Inflammatory macrophage (primary cell): ENCODE results near the gene ACTN4.

ENCODE experiments used
- DNase-seq, 2 donors: peaks; one replicate each; pipeline ENCODE4 v3.0.0-alpha.2; 2020 to 2022

Gene ACTN4

DNA sequence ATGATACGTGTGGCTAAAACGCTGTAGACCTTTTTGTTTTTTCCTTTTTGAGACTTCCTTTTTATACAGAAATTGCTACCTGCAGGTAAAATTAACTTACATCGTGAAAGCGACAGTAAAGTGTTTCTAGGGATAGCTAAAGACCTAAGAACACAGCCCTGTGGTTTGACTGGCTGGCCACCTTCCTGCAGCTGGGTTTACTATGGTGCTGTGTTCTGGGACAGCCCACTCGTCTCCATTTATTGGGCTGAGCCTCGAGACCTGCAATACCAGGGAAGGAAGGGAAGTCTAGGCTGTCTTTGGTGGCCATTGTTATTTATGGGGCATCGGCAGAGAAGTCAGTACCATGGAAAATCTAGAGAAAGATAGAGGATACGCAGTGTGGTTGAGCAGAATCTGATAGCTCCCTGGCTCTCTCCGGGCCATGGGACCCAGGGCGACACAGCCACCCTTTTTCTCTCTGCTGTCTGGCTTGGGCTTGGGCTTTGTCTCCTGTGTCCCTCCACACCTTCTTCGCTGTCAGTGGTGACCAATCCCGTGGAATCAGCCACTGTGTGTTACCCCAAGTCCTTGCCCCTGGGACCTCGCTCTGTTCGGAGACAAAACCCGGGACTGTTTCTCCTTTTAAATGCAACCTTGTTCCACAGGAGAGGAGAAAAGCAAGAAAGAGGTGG is 30.9 kb downstream of the ACTN4 start:
- DNase-seq, result no peak

DNA sequence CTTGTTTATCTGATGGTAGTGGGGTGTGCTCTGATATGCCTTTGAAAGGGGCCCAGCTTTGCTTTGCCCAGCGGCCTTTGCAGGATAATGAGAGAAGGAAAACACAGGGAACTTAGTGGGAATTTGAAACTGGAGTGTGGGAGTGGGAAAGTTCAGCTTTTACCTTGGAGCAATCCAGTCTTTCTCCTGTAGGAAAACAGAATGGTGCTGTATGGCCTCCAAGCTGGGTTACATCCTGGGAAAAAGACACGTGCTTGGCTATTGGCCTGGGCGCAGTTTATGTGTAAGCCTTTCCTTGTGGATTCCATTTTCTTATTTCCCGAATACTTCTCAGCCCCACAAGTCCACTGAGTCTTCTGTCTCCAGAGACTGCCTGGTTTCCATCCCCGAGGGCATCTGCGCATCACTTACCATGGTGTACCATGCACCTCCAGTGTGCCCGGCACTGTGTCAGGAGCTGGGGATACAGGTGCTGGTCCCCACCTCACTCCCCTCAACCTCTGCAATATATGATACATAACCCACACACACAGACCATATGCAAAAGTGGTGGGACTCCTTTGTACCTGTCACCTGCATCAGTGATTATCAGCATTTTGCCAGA is 31.5 kb downstream of the ACTN4 start:
- DNase-seq, result no peak

DNA sequence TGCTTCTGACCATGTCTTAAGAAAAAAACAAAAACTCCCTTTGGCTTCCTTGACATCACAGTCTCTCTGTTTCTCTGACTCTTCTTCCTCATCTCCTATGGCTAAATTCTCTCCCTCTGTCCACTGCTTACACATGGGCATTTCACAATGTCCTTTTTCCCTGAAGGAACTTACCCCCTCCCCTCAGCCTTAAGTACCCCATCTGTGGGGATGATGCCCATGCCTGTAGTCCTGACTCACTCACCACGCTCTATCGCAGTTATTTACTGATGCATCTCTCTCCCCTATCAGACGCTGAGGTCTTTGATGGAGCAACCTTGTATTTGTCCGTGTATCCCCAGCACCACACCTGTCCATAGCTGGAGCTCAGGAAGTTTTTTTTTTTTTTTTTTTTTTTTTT is 32.4 kb downstream of the ACTN4 start:
- peak in 1 of 2 donors; percentile 10 for DNase-seq

DNA sequence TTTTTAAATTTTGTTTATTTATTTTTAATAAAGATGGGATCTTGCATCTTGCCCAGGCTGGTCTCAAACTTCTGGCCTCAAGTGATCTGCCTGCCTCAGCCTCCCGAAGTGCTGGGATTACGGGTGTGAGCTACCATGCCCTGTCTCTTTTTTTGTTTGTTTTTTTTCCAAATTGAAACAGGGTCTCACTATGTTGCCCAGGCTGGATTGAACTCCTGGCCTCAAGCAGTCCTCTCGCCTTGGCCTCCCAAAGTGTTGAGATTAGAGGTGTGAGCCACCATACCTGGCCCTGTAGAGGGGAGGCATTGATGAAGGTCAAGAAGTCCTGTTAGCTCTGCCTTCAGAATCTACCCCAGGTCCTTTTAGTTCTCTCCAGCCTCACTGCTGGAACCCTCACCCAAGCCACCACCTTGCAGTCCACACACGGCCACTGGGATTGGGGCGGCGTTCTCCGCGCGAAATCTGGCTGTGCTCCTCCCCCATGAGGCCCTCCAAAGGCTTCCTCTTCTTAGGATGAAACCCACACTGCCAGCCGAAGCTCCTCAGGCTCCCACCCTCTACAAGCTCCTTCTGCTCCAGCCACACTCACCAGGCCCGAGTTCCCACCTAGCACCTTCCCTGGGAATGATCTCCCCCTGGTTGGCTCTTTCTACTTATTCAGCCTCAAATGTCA is 34.9 kb downstream of the ACTN4 start:
- DNase-seq, result no peak

DNA sequence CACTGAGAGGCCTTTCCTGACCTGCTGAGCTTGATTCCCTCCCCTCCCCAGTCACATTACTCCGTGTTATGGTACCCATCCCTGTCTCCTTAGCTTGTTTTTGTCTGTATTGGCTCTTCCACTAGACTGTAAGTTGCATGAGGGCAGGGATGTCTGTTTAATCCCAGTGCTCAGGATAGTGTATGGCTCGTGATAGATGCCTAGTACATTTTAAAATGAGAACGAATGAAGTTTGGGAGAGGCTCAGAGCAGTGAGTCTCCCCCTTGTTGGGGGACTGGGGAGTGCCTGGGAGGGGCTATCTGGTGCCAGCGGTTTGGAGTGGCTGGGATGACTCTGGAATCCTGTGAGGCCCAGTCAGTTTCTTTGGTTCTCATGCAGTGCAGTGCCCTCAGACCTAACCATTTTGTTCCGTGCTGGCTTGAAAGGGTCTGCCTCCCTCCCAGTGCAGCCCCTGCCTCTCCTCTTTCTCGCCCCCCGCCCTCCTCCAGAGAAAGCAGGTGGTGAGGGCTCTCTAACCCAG is 35.5 kb downstream of the ACTN4 start:
- DNase-seq, result no peak

DNA sequence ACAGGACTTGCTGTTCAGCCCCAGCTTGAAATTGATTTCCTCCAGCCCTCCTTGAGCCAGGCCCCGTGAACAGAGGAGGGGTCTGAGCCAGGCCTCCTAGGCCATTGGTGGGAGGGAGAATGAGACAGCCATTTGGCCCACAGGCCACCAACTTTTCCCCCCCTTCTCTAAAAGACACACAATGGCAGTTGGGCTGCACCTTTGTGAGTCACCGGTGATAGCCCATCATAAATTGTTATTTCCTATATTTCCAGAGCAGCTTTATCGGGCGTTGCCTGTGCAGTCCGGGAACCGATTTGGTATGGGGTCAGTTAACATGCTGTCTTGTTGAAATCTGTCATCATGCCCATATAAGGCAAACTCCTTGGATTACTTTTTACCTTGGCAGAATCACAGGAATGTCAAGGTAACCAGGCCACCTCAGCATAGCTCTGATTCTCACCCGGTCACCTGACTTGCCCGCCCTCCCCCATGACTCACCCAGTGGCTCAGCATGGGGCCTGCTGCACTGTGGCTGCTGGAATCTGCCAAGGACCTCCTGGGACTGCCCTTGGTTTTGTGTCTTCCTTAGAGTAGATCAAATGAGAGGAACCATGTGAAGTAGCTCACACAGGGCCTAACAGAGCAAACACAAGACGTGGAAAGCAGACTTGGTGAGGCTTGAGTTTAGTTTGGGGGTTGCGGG is 36.1 kb downstream of the ACTN4 start:
- DNase-seq, result peak; percentile 50 to 73

DNA sequence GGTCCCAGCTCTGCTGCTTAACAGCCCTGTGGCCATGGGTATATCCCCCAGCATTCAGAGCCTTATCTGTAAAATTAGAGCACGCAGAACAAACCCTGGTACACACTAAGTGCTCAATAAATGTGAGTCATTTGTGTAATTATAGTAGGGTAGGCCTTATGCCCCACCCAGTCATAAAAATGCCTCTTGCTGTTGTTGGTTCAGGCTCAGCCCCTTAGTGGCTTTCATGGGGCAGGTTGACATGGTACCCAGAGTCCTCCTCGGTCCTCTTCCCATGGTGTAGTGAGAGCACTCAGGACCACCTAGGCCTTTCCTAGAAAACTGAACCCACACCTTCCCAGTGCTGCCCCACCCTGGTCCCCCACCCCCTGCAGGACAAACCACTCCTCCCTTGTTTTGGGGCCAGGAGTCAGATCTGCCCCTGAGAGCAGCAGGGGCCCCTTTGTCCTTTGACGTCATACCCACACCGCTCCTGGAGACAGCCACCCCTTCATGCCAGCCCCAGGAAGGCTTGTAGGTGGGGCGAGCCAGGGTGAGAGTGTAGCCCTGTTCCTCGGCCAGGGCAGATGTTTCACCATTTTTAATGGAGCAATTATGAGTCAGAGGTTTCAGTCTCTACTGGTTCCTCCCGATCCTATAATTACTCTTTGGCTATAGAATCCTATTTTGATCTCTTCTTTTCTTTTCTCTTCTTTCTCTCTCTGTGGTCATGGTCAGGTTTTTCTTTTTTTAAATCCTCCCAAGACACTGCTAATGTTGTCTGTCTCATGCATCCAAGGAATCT is 36.8 kb downstream of the ACTN4 start:
- DNase-seq, result peak; percentile 85 to 87

DNA sequence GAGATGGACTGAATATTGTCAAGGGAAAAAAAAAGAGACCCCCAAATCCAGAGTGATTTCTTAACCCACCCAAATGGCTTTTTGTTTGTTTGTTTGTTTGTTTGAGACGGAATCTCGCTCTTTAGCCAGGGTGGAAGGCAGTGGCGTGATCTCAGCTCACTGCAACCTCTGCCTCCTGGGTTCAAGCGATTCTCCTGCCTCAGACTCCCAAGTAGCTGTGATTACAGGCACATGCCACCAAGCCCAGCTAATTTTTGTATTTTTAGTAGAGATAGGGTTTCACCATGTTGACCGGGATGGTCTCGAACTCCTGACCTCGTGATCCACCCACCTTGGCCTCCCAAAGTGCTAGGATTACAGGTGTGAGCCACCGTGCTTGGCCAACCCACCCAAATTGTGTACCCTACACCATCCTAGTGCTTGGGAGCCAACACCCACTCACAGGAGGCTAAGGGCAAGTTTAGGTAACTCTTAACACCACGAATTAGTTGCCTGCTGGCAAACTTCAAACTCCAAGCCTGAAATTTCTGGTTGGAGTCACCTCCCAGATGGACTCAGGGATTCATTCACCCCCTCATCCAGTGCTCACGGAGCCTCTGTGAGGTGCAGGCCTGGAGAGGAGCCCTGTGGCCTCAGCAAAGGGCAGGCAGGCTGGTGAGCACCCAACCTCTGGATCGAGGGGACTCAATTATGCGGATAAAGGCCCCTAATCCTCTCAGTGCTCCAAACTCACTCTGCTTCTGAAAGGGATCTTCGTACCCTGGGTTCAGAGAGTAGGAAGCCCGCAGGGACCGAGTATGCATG is 37.6 kb downstream of the ACTN4 start:
- DNase-seq, result no peak

DNA sequence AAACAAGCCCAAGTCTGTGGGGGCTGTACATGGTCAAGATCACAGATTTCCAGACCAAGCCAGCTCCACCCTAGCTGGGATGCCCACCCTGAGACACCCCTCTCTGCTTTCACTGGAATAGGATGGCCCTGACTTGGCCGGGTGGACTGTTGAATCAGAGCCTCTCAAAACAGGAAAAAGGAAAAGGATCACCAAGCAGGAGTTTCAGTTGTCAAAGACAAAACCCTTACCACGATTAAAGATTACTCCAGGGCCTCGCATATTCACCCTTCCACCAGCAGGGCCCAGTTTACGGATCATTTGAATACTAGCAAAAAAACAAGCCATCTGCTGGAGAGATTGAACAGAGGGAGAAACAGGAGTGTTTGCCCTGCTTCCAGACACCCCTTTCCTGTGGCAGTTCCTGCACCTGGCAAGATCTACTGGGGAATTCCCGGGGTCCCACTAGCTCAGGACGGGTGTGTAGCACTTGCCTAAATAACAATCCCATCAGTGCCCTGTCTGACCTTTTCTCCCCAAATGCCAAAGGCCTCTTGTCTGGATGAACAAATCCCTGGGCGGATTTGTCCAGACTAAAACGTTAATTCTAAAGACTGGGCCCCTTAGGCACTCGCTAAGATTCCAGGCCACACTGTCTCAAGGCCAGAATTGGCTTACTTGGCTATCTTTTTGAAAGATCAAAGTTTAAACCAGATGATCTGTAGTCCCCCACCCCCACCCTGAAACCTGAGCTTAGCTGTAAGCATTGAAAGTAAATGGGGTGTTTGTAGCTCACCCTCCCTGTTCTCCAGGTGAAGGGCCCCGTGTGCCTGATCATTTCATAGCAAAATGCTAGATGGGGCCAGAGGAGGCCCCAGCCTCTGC is 38.4 kb downstream of the ACTN4 start:
- no peak for DNase-seq

DNA sequence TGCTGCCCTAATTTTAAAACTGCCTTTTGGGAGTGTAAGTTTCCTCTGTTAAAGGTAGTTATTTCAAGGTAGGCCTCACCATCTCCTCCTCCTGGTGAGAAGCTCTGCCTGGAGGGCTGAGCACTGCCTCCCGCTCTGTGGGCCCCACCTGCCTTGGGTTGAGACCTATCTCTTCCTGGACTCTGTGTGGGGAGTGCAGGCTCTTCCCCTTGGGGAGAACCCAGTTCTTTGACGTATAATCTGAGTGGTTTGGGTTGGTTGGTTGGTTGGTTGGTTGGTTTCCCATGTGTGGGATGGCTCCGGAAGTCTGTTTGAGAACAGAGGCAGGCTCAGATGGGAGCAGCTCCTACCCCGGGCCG is 39.1 kb downstream of the ACTN4 start:
- DNase-seq, result peak; percentile 58 to 66

DNA sequence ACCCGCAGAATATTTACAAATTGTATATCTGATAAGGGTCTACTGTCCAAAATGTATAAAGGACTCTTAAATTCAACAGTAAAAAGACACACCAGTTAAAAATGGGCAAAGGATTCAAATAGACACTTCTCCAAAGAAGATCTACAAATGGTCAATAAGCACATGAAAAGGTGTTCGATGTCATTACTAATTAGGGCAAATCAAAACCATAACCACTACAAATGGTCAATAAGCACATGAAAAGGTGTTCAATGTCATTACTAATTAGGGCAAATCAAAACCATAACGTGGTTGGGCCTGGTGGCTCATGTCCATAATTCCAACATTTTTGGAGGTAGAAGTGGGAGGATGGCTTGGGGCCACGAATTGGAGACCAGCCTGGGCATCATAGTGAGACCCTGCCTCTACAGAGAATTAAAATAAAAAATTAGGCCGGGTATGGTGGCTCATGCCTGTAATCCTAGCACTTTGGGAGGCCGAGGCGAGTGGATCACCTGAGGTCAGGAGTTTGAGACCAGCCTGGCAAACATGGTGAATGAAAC is 40.5 kb downstream of the ACTN4 start:
- DNase-seq, result no peak

DNA sequence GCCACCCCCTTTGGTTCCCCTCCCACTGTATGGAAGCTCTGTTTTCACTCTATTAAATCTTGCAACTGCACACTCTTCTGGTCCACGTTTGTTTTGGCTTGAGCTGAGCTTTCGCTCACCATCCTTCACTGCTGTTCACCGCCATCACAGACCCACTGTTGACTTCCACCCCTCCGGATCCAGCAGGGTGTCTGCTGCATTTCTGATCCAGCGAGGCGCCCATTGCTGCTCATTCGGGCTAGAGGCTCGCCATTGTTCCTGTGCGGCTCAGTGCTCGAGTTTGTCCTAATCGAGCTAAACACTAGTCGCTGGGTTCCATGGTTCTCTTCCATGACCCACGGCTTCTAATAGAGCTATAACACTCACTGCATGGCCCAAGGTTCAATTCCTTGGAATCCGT is 42.7 kb downstream of the ACTN4 start:
- no peak for DNase-seq

DNA sequence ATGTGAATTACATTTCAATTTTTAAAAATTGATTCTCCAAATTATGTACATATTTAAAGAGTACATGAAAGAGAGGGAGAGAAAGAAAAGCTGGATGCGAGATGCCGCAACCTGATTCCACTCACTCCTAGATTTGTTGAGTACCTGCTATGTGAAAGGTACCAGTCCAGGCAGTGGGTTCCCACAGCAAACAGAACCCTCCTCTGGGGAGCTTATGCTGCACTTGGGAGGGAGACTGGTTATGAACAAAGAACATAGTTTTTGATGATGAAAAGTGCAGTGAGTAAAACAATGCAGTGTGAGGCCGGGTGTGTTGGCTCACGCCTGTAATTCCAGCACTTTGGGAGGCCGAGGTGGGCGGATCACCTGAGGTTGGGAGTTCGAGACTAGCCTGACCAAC is 43.4 kb downstream of the ACTN4 start:
- no peak for DNase-seq

DNA sequence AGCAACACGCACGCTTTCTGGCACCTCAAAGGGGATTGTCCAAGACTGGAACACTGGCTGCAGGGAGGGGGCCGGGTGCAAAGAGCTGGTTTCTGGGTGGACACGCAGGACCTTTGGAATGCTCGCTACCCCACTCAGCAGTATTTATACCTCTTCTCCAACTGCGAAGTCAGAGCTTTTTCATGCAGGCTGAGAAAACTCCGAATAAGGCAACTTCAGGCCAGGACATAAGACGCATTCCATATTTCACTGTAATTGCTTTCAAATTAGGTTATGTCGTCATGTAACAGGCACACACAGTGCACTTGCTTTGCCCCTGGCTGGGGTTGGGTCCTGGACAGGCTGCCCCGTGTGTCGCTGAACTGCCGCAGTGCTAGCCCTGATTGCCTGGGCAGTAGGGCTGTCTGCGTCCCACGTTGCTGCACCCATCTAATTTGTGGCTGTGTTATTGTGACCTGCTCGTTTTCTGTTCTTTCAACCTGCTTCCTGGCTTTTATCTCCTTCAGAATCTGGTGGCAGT is 44.5 kb downstream of the ACTN4 start:
- no peak for DNase-seq

DNA sequence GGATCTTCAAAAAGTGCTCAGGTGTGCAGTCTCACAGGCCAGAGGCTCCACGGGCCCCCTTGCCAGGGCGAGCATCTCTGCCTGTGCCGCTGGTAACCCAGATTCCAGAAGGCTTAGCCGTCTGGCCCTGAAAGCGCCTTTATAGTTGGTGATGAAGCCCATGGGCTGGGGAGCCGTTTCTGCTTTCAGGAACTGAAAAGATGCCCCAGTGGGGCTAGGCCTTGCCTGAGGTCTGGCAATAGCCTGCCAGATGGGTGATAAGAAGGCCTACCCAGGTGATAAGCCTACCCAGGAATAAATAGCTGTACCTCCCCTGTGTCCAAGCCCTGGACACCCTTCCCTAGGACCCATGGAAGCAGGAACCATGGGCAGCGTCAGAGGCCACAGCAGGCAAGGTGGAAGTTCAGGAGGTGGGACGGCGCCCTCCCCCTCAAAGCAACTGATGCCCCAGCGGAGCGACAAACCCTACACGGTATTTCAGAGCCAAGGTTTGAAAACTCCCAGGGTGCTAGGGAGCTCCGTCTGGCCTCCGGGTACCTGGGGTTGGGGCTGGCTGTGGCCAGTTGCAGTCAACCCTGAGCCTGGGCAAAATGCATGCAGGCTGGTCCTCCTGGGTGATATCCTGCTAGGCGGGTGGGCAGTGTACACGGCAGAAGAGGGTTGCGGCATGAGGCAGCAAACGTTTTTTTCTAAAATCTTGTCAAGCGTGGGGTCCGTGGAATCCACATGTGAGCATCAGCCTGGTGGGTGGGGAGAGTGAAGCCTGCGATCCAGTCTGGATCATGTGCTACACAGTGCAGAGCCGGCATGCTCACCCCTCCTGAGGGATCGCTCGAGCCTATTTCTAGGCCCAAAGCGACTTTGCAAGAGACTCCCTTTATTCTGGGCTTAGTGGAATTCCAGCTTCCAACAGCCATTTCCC is 45.3 kb downstream of the ACTN4 start:
- no peak for DNase-seq

DNA sequence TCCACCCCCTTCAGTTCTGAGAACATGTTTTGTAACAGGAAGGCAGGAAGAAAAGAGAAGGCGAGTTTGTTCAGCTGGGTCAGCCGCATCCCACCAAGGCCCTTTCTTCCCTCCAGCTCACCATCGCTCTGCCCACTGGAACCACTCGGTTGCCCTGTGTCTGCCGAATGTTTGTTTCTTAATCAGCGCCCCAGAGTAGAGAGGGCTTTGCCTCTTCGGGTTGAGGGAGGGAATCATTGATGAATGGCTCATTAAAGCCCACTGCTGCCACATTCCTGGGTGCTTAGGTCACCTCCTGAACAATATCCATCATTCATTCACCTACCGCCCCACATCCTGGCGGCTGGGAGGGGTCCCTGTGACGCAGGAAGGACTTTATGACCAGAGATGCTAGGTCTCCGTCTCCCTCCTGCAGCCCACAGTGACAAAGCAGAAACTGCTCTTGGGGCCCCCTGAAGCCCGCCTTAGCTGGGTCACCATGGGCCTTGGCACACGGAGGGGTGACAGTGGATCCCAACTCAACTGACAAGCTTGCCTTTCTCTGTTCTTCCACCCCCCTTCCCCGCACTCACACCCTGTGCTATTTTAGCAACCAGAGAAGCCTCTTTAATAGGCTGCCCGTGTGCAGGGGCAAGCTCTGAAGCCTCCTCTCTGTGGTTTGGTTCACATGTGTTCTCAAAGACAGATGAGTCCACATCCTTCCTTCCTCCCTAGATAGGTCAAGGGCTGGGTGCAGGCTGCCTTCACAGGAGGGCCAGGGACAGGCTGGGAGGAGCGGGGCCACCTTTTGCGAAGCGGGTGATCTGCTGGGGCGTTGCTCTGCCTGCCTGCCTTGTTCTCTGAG is 46.2 kb downstream of the ACTN4 start:
- DNase-seq, result peak; percentile 6 to 24

DNA sequence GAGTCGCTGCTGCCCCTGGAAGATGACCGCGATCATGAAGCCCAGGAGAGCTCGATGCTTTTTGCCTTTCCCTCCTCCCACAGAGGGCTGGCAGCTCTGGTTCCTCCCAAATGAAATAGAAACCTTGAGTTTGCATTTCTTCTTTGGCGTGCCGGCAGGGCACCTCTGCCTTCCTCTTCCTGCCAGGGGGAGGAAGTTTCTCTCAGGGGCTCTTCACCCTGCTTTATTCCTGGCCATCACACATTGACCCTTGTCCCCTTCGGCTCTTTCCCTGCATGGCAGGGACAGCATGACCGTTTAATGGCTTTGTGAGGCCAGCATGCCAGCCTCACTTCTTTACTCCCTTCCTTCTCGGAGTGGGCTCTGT is 47.9 kb downstream of the ACTN4 start:
- DNase-seq, result peak; percentile 33 to 67
